Caki2 (cell line): Measurements from ENCODE around the gene DOK3. TPM values are rescaled to one million over a fixed set of nuclear protein-coding genes. Genes with fewer than 3 reads are reported as not detected.

Experiments used
- DNase-seq: peaks from one replicate; pipeline ENCODE4 v3.0.0-alpha.2; 2015; ENCODE audit warnings: low read depth
- in situ Hi-C: cut with HindIII; loops from 2 replicates; pipeline ENCODE4 v1.10.0; 2016; ENCODE audit warnings: low sequenced_read_pairs, low pct_unique_long_range_greater_than_20kb, mixed read lengths
- total RNA-seq: library from RNA; depleted of rRNA; stranded (reverse); fragments of >200 nt; shearing (Covaris generic); gene quantifications from 2 replicates; pipeline ENCODE4 v1.2.3, GENCODE V29; 2014; ENCODE audit warnings: low replicate concordance

The DOK3 gene
- total RNA-seq, 1 experiment from 2014 or later, result 0.57 TPM

DNA sequence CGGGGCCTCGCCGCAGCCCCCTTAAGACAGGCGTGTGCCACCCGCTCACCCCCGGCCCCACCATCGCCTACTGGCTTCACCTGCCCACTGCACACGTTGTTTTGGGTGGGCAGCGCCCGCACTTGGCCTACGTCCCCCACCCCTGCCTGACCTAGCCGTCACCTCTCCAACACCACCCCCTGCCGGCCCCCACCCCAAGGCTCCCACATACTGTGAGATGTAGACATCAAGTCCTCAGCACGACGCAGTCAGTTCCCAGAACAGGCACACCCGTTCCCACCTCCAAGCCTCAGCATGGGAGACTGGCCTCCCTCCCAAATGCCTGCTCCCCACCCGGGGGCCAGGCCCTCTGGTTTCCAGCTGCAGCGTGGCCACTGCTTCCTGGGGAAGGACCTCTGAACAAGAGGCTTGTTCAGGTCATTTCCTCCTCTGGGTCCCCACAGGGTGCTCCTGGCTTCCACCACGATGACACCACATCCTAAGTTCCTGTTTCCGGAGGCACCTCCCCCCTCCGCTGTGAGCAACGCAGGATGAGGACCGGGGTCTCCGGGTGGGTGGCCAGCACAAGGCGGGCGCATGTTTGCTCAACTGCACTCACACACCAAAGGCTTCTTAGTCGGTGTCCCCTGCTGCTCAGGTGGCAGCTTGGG lies 47.5 kb downstream of the DOK3 start:
- in situ Hi-C loops, result no loop called here
- DNase-seq, result no peak

GRCh38 chr5:177459819-177460628 lies 49.6 kb downstream of the DOK3 start:
- in situ Hi-C loops, result no loop called here
- no peak for DNase-seq

- no peak for DNase-seq
- in situ Hi-C loops, result no loop called here
Measured at GRCh38 chr5:177459357-177459756, 50.3 kb downstream of the DOK3 start.

- no peak for DNase-seq
- in situ Hi-C loops, result no loop called here
Measured at GRCh38 chr5:177458912-177459350, 50.7 kb downstream of the DOK3 start.

DNA sequence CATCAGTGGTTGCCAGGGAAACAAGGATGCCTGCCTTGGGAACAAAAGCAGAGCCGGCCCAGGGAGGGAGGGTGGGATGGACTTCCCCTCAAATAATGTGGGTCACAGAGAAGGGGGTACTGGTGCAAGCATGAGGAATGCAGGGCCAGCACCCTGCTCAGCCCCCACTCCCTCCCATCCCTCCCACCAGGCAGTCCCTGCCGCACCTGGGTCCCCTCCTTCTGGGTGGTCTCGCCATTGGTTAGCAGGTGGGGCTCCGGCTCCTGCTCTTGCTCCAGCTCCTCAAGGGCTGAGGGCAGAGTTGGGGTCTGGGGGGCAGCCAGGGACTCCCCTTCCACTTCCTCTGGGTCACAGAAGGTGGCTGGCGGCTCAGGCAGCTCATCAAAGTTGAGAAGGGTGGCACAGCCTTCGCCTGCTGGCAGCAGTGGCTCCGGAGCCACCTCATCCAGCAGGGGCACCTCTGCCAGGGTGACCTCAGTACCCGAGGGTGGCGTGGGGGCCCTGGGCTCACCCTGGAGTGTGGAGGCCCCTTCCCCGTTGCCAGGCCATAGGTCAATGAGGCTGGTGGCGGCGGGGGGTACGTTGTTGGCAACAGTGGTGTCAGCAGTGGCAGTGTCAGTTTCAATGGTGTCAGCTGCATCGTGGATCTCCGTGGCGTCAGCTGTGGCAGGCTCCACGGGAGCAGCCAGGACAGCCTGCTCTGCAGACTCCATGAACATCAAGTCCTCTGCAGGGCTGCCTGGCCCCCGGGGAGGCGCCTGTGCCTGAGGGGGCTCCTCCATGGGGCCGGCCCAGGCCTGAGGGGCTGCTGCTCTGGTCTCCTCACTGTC lies 51.6 kb downstream of the DOK3 start:
- in situ Hi-C loops, result no loop called here

DNA sequence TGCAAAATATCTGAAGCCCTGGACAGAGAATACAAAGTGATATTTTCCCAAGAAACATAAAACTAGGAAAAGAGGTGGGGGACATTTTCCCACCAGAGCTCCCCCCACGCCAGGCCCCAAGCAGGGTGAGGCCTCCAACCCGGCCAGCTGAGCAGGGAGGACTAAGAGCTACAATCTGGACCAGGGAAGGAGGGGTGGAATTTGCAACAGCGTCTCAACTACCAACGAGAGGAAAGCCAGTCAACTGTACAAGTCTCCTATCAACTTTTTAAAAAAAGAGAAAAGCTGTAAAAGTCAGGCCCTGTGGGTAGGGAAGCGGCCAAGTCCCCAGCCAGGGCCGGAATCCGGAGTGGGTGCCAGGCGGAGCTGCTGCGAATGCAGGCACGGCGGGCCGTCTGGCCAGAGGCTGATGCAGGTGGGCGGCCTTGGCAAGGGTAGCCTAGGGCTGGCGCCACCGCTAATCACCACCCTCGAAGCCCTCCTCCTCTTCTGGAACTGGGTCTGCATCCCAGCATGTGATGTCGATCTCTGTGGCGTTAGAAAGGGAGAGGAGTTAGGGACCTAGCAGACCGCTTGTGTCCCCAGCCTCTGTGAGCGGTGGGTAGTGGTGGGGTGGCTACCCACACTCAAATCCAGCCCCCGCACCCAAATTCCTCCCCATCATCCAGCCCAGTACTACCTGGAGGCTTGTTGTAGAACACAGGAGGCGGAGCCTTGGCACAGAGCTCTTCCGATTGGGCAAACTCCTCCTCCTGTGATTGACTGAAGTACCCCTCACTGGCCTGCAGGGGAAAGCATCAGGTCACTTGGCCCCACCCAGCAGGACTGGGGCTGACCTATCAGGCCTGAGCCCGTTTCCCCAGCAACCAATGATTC lies 52.4 kb downstream of the DOK3 start:
- in situ Hi-C loops, result no loop called here

More for the DNA sequence above, 51.6 kb downstream of the DOK3 start:
- no peak for DNase-seq

DNA sequence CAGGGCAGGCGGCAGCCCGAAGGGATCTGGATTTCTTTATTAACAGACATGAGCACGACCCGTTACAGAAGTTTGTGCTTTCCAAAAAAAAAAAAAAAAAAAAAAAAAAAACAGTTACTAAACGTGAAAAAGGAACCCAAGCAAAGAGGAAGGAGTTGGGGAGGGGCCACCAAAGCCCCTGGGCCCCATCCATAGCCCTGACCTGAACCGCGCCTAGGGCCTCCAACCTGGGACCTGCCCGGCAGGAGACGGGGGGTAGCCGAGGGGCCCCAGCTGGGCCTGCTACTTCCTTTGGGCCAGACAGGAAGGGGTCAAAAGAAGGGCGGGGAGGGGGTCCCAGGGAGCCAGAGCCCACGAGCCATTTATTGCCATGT lies 53.0 kb downstream of the DOK3 start:
- in situ Hi-C loops, result no loop called here
- DNase-seq, result no peak

More for the DNA sequence above, 52.4 kb downstream of the DOK3 start:
- peak; percentile 97 for DNase-seq

DNA sequence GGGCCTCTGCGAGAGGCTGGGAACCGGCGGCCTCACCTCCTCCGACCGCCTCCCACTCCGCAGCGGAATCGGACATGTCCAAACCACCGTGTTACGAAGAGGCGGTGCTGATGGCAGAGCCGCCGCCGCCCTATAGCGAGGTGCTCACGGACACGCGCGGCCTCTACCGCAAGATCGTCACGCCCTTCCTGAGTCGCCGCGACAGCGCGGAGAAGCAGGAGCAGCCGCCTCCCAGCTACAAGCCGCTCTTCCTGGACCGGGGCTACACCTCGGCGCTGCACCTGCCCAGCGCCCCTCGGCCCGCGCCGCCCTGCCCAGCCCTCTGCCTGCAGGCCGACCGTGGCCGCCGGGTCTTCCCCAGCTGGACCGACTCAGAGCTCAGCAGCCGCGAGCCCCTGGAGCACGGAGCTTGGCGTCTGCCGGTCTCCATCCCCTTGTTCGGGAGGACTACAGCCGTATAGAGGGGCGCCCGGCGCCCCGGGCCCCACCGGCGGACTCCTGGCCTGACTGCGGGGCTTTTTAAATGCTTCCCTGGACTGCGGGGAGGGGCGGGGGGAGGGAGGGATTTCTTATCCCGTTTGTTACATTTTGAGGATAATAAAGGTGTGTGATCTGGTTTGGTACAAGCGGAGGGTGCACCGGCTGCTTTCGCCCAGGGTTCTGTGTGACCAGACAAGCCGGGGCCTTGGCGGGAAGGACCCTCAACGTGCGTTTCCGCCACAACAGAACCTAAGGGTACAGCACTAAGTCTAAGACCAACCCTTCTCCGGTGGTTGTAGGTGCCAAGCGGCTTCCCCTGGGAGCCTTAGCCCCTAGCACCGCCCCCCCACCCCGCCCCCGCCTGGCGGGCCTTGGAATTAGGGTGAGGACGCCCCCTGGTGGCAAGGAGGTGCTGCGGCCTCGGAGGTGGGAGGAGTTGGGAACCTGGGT lies 53.7 kb downstream of the DOK3 start:
- in situ Hi-C loops, result no loop called here
- peak; percentile 77 for DNase-seq

GRCh38 chr5:177455036-177455660 lies 54.5 kb downstream of the DOK3 start:
- peak; percentile 90 for DNase-seq
- in situ Hi-C loops, result no loop called here

GRCh38 chr5:177454397-177455035 lies 55.1 kb downstream of the DOK3 start:
- in situ Hi-C loops, result no loop called here
- DNase-seq, result peak; percentile 92

GRCh38 chr5:177453852-177454396 lies 55.7 kb downstream of the DOK3 start:
- no peak for DNase-seq
- in situ Hi-C loops, result no loop called here

GRCh38 chr5:177452688-177453638 lies 56.7 kb downstream of the DOK3 start:
- in situ Hi-C loops, result no loop called here

More at GRCh38 chr5:177452688-177453638, 56.7 kb downstream of the DOK3 start:
- DNase-seq, result no peak
